Esophagus squamous epithelium (tissue), 4 donors: ENCODE measurements around the gene RAB30.

Experiments used
- POLR2A ChIP-seq, 4 donors: fragments of 450-650 bp; IDR thresholded peaks; one replicate each; pipeline ENCODE4 v1.6.1; 2017; ENCODE audit warnings: antibody characterized with exemption in 4 of 4, mild to moderate bottlenecking in 4 of 4, moderate library complexity in 3 of 4
- TF ChIP-seq, protein P1 (sequence below), 6 experiments: fragments of 450-650 bp in 4 of 6; fragments of 200-600 bp in 2 of 6; sonication (generic) in 2 of 6; IDR thresholded peaks; one replicate each; pipeline ENCODE4 v1.5.1; 2016 to 2019; ENCODE audit warnings: antibody characterized with exemption in 6 of 6, mild to moderate bottlenecking in 4 of 6, moderate library complexity in 4 of 6

DNA sequence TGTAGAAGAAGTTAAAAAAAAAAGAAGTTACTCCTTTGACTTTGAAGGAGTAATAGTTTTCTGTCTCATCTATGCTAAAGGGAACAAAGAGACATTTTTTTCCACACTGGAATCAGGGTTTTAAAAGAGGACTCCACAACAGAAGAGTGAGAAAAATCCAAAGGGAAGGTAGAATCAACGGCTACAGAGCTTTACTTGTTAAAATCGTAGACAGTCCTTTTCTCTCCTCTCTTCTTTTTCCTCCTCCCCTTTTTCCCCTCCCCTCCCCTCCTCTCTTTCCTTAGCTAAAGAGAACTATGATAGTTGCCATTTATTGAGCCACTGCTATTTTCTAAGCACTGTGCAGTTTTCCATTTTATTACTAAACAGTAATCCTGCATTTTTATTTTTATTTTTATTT lies 141.0 kb downstream of the RAB30 start:
- TF ChIP-seq, protein P1, sequence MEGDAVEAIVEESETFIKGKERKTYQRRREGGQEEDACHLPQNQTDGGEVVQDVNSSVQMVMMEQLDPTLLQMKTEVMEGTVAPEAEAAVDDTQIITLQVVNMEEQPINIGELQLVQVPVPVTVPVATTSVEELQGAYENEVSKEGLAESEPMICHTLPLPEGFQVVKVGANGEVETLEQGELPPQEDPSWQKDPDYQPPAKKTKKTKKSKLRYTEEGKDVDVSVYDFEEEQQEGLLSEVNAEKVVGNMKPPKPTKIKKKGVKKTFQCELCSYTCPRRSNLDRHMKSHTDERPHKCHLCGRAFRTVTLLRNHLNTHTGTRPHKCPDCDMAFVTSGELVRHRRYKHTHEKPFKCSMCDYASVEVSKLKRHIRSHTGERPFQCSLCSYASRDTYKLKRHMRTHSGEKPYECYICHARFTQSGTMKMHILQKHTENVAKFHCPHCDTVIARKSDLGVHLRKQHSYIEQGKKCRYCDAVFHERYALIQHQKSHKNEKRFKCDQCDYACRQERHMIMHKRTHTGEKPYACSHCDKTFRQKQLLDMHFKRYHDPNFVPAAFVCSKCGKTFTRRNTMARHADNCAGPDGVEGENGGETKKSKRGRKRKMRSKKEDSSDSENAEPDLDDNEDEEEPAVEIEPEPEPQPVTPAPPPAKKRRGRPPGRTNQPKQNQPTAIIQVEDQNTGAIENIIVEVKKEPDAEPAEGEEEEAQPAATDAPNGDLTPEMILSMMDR (IDR thresholded peaks at IDR 0.05), result no peak
- TF ChIP-seq POLR2A (IDR thresholded peaks at IDR 0.05), result no peak
